HepG2 (cell line): ENCODE data around the gene ZDHHC16. TPM values are rescaled to one million over a fixed set of nuclear protein-coding genes. Genes with fewer than 3 reads are reported as not detected.

Source experiments
- BATF2 ChIP-seq: sonication (generic); formaldehyde crosslinking; IDR thresholded peaks from 2 replicates; pipeline ENCODE4 v1.8.0; 2022; ENCODE audit warnings: mild to moderate bottlenecking, missing genetic modification reagents, moderate library complexity
- CHD2 ChIP-seq: IDR thresholded peaks from 2 replicates; pipeline ENCODE4 v1.6.1; 2011; ENCODE audit warnings: low read depth, low read length, improper control_type of control experiment
- FOXP1 ChIP-seq, 2 experiments: fragments of 450-650 bp in 1 of 2; IDR thresholded peaks; 2 replicates each; pipeline ENCODE4 v1.6.1; 2017 to 2018; ENCODE audit warnings: antibody characterized with exemption in 1 of 2
- HCFC1 ChIP-seq: fragments of 150-350 bp; IDR thresholded peaks from 2 replicates; pipeline ENCODE4 v1.6.1; 2014; ENCODE audit warnings: low read depth, low read length
- KDM4B ChIP-seq: sonication (generic); formaldehyde crosslinking; IDR thresholded peaks from 2 replicates; pipeline ENCODE4 v1.4.0; 2020; ENCODE audit warnings: missing genetic modification reagents
- KMT2A ChIP-seq: sonication (generic); formaldehyde crosslinking; IDR thresholded peaks from 2 replicates; pipeline ENCODE4 v1.4.0; 2020; ENCODE audit warnings: missing genetic modification reagents
- MBNL3 ChIP-seq: fragments of 250-450 bp; sonication (Bioruptor Pico); conservative IDR thresholded peaks from 2 replicates; pipeline ENCODE4 v1.8.0; 2022; ENCODE audit warnings: mild to moderate bottlenecking, inconsistent platforms
- NRL ChIP-seq: sonication (generic); formaldehyde crosslinking; IDR thresholded peaks from 2 replicates; pipeline ENCODE4 v1.5.0; 2020; ENCODE audit warnings: missing genetic modification reagents, mild to moderate bottlenecking, moderate library complexity, borderline replicate concordance
- POLR2A ChIP-seq, 2 experiments: IDR thresholded peaks; 2 replicates each; pipeline ENCODE4 v1.6.1; 2011; ENCODE audit warnings: low read depth in 2 of 2, low read length in 2 of 2, mild to moderate bottlenecking in 1 of 2, moderate library complexity in 1 of 2; ENCODE audit not compliant: insufficient read depth in 1 of 2
- RFX1 ChIP-seq: fragments of 450-650 bp; IDR thresholded peaks from 2 replicates; pipeline ENCODE4 v1.6.1; 2017
- RORA ChIP-seq: sonication (generic); formaldehyde crosslinking; IDR thresholded peaks from 2 replicates; pipeline ENCODE4 v1.5.0; 2020; ENCODE audit warnings: mild to moderate bottlenecking, missing genetic modification reagents, moderate library complexity
- TCF7 ChIP-seq: sonication (generic); IDR thresholded peaks from 2 replicates; pipeline ENCODE4 v1.6.1; 2016; ENCODE audit warnings: antibody characterized with exemption, low read depth
- ZFP37 ChIP-seq: sonication (generic); formaldehyde crosslinking; IDR thresholded peaks from 2 replicates; pipeline ENCODE4 v1.4.0; 2020; ENCODE audit warnings: missing genetic modification reagents, borderline replicate concordance
- ZFX ChIP-seq: sonication (generic); formaldehyde crosslinking; IDR thresholded peaks from 2 replicates; pipeline ENCODE4 v1.4.0; 2020; ENCODE audit warnings: mild to moderate bottlenecking, low read depth, missing genetic modification reagents, moderate library complexity
- ZNF557 ChIP-seq: sonication (generic); formaldehyde crosslinking; IDR thresholded peaks from 2 replicates; pipeline ENCODE4 v1.4.0; 2020; ENCODE audit warnings: missing genetic modification reagents
- ZNF609 ChIP-seq: sonication (generic); formaldehyde crosslinking; IDR thresholded peaks from 2 replicates; pipeline ENCODE4 v1.4.0; 2020; ENCODE audit warnings: mild to moderate bottlenecking, missing genetic modification reagents, borderline replicate concordance
- polyA plus RNA-seq, 8 experiments: library from polyadenylated mRNA; depleted of rRNA in 3 of 8; stranded (reverse) in 7 of 8; unstranded in 1 of 8; fragments of >200 nt; fragmentation: Illumina TruSeq in 4 of 8; extraction: Trizol in 4 of 8; gene quantifications; 2 replicates each; pipeline versions ENCODE4 v1.2.1 to v1.2.3, GENCODE V29; 2011 to 2016; ENCODE audit warnings: low read depth in 4 of 8, missing spikeins in 1 of 8, mixed read lengths in 1 of 8; ENCODE audit not compliant: insufficient read depth in 1 of 8
- total RNA-seq, 5 experiments: library from RNA; depleted of rRNA; stranded (reverse); fragments of >200 nt; fragmentation: Illumina TruSeq; extraction: Trizol; gene quantifications; 2 replicates each; pipeline ENCODE4 v1.2.3, GENCODE V29; 2016; ENCODE audit warnings: low read depth in 1 of 5
- TF ChIP-seq, protein P1 (sequence below): sonication (generic); formaldehyde crosslinking; IDR thresholded peaks from 2 replicates; pipeline ENCODE4; 2020; ENCODE audit warnings: missing genetic modification reagents, mild to moderate bottlenecking, borderline replicate concordance
- TF ChIP-seq, protein P2 (sequence below): sonication (generic); formaldehyde crosslinking; IDR thresholded peaks from 2 replicates; pipeline ENCODE4 v1.4.0; 2020; ENCODE audit warnings: missing genetic modification reagents

ZDHHC16 gene
- total and polyA plus RNA-seq, 2 of the 13 experiments (the other 11 are each of a cell fraction or from before 2014, with no cell fraction given), result 40.8 to 41.8 TPM

DNA sequence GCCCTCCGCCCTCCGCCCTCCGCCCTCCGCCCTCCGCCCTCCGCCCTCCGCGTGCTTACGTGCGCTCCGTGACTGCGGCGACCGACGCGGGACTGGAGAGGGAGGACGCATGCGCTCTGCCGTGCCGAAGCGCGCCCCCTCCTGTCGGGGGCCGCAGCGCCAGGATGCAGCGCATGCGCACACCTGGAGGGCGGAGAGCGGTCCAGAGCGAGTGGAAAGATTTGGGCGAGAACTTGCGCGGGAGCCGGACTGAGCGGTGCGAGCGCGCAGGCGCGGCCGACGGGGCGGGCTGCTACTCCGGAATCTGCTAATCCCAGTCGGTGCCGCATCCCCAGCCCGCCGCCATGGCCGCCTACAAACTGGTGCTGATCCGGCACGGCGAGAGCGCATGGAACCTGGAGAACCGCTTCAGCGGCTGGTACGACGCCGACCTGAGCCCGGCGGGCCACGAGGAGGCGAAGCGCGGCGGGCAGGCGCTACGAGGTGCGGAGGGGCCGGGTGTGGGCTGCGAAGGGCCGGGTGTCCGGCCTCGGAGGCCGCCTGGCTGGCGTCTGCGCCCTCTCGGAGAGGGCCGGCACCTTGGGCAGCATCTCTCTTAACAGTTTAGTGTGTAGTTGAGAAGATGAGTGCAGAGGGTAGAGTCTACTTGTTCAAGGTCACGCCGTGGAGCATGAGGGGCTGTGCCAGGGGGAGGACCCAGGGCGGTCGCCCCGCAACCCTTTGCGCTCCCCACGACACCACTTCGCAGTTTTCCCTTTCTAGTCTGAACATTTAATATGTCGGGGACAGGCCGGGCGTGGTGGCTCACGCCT, 19.8 kb upstream of the ZDHHC16 start, which contains the start of gene PGAM1 (continued):
- no peak for TF ChIP-seq NRL
- peak; percentile 37; the same call in 1 of the 2 replicates for TF ChIP-seq ZFP37 (CRISPR knock-in tag)
- peak; percentile 66 for TF ChIP-seq ZFX
- peak; percentile 67 to 81 for TF ChIP-seq POLR2A (IDR thresholded peaks at IDR 0.05; ENCODE audit: insufficient read depth in 1 of 2, low read depth in 2 of 2, low read length in 2 of 2)
- TF ChIP-seq FOXP1 (IDR thresholded peaks at IDR 0.05), result no peak
- no peak for TF ChIP-seq FOXP1 (CRISPR knock-in tag; IDR thresholded peaks at IDR 0.05)
- peak; percentile 29 for TF ChIP-seq HCFC1
- 0 out of 2 replicates have a peak, but pooled peaks have one; percentile 61 for TF ChIP-seq BATF2
- peak; percentile 31 for TF ChIP-seq KMT2A (CRISPR knock-in tag)
- no peak for TF ChIP-seq ZNF557 (CRISPR knock-in tag)
- TF ChIP-seq, protein P1, sequence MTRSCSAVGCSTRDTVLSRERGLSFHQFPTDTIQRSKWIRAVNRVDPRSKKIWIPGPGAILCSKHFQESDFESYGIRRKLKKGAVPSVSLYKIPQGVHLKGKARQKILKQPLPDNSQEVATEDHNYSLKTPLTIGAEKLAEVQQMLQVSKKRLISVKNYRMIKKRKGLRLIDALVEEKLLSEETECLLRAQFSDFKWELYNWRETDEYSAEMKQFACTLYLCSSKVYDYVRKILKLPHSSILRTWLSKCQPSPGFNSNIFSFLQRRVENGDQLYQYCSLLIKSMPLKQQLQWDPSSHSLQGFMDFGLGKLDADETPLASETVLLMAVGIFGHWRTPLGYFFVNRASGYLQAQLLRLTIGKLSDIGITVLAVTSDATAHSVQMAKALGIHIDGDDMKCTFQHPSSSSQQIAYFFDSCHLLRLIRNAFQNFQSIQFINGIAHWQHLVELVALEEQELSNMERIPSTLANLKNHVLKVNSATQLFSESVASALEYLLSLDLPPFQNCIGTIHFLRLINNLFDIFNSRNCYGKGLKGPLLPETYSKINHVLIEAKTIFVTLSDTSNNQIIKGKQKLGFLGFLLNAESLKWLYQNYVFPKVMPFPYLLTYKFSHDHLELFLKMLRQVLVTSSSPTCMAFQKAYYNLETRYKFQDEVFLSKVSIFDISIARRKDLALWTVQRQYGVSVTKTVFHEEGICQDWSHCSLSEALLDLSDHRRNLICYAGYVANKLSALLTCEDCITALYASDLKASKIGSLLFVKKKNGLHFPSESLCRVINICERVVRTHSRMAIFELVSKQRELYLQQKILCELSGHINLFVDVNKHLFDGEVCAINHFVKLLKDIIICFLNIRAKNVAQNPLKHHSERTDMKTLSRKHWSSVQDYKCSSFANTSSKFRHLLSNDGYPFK (CRISPR knock-in tag), result no peak
- TF ChIP-seq RFX1, result no peak
- no peak for TF ChIP-seq TCF7
- TF ChIP-seq, protein P2, sequence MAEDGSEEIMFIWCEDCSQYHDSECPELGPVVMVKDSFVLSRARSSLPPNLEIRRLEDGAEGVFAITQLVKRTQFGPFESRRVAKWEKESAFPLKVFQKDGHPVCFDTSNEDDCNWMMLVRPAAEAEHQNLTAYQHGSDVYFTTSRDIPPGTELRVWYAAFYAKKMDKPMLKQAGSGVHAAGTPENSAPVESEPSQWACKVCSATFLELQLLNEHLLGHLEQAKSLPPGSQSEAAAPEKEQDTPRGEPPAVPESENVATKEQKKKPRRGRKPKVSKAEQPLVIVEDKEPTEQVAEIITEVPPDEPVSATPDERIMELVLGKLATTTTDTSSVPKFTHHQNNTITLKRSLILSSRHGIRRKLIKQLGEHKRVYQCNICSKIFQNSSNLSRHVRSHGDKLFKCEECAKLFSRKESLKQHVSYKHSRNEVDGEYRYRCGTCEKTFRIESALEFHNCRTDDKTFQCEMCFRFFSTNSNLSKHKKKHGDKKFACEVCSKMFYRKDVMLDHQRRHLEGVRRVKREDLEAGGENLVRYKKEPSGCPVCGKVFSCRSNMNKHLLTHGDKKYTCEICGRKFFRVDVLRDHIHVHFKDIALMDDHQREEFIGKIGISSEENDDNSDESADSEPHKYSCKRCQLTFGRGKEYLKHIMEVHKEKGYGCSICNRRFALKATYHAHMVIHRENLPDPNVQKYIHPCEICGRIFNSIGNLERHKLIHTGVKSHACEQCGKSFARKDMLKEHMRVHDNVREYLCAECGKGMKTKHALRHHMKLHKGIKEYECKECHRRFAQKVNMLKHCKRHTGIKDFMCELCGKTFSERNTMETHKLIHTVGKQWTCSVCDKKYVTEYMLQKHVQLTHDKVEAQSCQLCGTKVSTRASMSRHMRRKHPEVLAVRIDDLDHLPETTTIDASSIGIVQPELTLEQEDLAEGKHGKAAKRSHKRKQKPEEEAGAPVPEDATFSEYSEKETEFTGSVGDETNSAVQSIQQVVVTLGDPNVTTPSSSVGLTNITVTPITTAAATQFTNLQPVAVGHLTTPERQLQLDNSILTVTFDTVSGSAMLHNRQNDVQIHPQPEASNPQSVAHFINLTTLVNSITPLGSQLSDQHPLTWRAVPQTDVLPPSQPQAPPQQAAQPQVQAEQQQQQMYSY, result peak; percentile 93
- no peak for TF ChIP-seq RORA (CRISPR knock-in tag)
- TF ChIP-seq KDM4B, result peak; percentile 22; the same call in 1 of the 2 replicates
- TF ChIP-seq ZNF609 (CRISPR knock-in tag), result no peak
- TF ChIP-seq CHD2, result peak; percentile 63
- no peak for TF ChIP-seq MBNL3 (CRISPR knock-in tag)
